ENCODE data around the gene MSI2. TPM values are rescaled to one million over a fixed set of nuclear protein-coding genes. Genes with fewer than 3 reads are reported as not detected.

The MSI2 gene
- total and polyA plus RNA-seq, 12 donors, result 32.6 to 411 (median 148) TPM

- Histone ChIP-seq H3K9me3 (replicated peaks in 1 of 3) (no peaks in the 10 kb centered on the region), H3K27me3 (no peaks in the 10 kb centered on the region), H3K36me3 (replicated peaks in 1 of 2) (no peaks in the 10 kb centered on the region), H3K4me1 (replicated peaks in 1 of 2) (peaks cover 0 to 15% of the 10 kb centered on the region in 2 donors), H3K27ac (peak overlapping the region in 3 of 5 donors; percentile 36 to 83 (median 62)), H3K4me3 (no peak overlapping the region)
- peak in 1 of 7 donors; percentile 72 for DNase-seq
- WGBS, 4 donors, result 80 to 85% (median 83%) methylated on average over 19 to 20 of the region's 20 CpGs
- TF ChIP-seq POLR2A (IDR thresholded peaks at IDR 0.05), result no peak
- TF ChIP-seq CTCF (IDR thresholded peaks at IDR 0.05), result no peak
- intact Hi-C loops (cut with DNase I), result no loop called here
These were observed 164.7 kb downstream of the MSI2 start for GRCh38 chr17:57420734-57421717.

GRCh38 chr17:57422574-57423164 is 166.3 kb downstream of the MSI2 start:
- Histone ChIP-seq H3K27me3 (no peaks in the 10 kb centered on the region), H3K4me3 (no peak overlapping the region), H3K27ac (peak overlapping the region; percentile 36 to 83 (median 62)), H3K4me1 (replicated peaks in 1 of 2) (peaks cover 0 to 15% of the 10 kb centered on the region in 2 donors), H3K36me3 (replicated peaks in 1 of 2) (no peaks in the 10 kb centered on the region), H3K9me3 (replicated peaks in 1 of 3) (no peaks in the 10 kb centered on the region)
- intact Hi-C loops (cut with DNase I), result no loop called here
- DNase-seq, result peak; percentile 79 to 93 (median 90)
- WGBS, 4 donors, result 58 to 65% (median 61%) methylated on average over 9 of the region's 9 CpGs
- TF ChIP-seq CTCF (IDR thresholded peaks at IDR 0.05), result no peak
- peak in 1 of 2 donors; percentile 20 for TF ChIP-seq POLR2A (IDR thresholded peaks at IDR 0.05)

GRCh38 chr17:57423541-57423940 is 167.2 kb downstream of the MSI2 start:
- Histone ChIP-seq H3K9me3 (replicated peaks in 1 of 3) (no peaks in the 10 kb centered on the region), H3K36me3 (replicated peaks in 1 of 2) (no peaks in the 10 kb centered on the region), H3K4me1 (replicated peaks in 1 of 2) (peaks cover 0 to 15% of the 10 kb centered on the region in 2 donors), H3K27ac (peak overlapping the region in 3 of 5 donors; percentile 51 to 83 (median 67)), H3K27me3 (no peaks in the 10 kb centered on the region), H3K4me3 (no peak overlapping the region)
- 72 to 76% (median 75%) methylated on average over 6 of the region's 6 CpGs for WGBS, 4 donors
- TF ChIP-seq POLR2A (IDR thresholded peaks at IDR 0.05) (no peak), CTCF (IDR thresholded peaks at IDR 0.05) (no peak)
- DNase-seq, result no peak
- intact Hi-C loops (cut with DNase I), result no loop called here

DNA sequence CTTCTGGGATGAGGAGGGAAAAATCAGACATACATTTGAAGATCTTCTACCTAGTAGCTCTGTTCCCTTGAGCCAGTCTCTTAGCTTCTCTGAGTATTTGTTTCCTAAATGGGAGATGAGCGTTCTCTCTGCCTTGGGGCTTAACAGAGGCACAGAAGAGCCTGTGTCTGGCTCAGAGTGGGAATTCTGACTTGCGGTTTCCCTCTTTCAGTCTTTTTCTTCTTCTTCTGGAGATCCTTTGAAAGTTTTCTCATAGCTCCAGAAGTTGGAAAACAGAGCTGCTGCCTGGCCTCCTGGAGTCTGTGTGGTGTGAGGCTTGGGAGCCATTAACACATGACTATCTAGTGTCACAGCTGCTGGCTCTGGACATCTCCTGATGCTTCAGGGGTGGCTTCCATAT is 167.9 kb downstream of the MSI2 start:
- H3K27me3 ChIP-seq, result no peaks in the 10 kb centered on the region
- DNase-seq, result no peak
- 69 to 99% (median 96%) methylated on average over 2 of the region's 2 CpGs for WGBS, 4 donors
- H3K4me1 ChIP-seq (replicated peaks in 1 of 2), result peaks cover 0 to 15% of the 10 kb centered on the region in 2 donors
- TF ChIP-seq CTCF (IDR thresholded peaks at IDR 0.05), result no peak
- no peak for TF ChIP-seq POLR2A (IDR thresholded peaks at IDR 0.05)
- intact Hi-C loops (cut with DNase I), result no loop called here
- H3K36me3 ChIP-seq (replicated peaks in 1 of 2), result no peaks in the 10 kb centered on the region
- no peaks in the 10 kb centered on the region for H3K9me3 ChIP-seq (replicated peaks in 1 of 3)
- no peak overlapping the region for H3K4me3 ChIP-seq
- H3K27ac ChIP-seq, result peak overlapping the region in 1 of 5 donors; percentile 83

Measured in adrenal gland (tissue), 12 donors.